A673 (cell line): Measurements from ENCODE around the gene BPIFB2.

Experiments
- EZH2 ChIP-seq: fragments of 200-600 bp; sonication (generic); IDR thresholded peaks from 2 replicates; pipeline ENCODE4 v1.6.1; 2017; ENCODE audit warnings: borderline replicate concordance, low read depth, mild to moderate bottlenecking, mixed read lengths, antibody characterized with exemption, low read length; ENCODE audit not compliant: poor library complexity, severe bottlenecking
- TF ChIP-seq, protein P1 (sequence below): fragments of 300-800, 200-600 bp; sonication (generic); conservative IDR thresholded peaks from 2 replicates; pipeline ENCODE4 v1.5.1; 2017; ENCODE audit warnings: low read depth, mild to moderate bottlenecking, antibody characterized with exemption, low read length, moderate library complexity, mixed read lengths

DNA sequence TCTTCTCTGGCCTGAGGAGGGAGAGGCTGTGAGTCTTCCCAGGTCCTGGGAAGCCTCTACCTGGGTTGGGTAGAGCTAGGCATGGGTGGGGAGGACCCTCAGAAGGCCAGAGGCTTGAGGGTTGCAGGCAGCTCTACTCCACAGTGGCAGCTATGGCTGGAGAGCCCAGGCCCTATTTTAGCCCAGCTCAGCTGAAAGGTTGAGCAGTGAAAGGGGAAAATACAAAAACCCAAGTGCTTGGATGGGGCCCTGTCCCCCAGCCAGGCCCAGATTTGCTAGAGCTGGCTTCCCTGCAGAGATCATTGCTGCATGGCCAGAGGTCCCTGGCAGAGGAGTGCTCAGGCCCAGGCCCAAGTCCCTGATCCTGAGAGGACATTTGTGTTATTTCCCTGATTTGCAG is 48.9 kb upstream of the BPIFB2 start:
- TF ChIP-seq, protein P1, sequence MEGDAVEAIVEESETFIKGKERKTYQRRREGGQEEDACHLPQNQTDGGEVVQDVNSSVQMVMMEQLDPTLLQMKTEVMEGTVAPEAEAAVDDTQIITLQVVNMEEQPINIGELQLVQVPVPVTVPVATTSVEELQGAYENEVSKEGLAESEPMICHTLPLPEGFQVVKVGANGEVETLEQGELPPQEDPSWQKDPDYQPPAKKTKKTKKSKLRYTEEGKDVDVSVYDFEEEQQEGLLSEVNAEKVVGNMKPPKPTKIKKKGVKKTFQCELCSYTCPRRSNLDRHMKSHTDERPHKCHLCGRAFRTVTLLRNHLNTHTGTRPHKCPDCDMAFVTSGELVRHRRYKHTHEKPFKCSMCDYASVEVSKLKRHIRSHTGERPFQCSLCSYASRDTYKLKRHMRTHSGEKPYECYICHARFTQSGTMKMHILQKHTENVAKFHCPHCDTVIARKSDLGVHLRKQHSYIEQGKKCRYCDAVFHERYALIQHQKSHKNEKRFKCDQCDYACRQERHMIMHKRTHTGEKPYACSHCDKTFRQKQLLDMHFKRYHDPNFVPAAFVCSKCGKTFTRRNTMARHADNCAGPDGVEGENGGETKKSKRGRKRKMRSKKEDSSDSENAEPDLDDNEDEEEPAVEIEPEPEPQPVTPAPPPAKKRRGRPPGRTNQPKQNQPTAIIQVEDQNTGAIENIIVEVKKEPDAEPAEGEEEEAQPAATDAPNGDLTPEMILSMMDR = no peak
- TF ChIP-seq EZH2 = no peak
